ENCODE data around the gene GAB2.
"Not testable (repeated sequence)": the region's sequence is repeated elsewhere in the genome, so short reads cannot be mapped to it uniquely, and the experiment has no call there.

DNA sequence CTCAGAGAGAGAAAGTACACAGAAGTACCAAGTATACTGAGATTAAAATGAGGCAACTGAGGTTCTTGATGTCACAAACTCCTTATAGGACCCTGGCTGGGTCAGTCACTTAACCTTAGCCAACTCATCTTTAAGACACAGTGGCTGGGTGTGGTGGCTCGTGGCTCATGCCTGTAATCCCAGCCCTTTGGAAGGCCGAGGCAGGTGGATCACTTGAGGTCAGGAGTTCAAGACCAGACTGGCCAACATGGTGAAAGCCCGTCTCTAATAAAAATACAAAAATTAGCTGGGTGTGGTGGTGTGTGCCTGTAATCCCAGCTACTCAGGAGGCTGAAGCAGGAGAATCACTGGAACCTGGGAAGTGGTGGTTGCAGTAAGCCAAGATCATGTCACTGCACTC lies 61.9 kb downstream of the GAB2 start:
- TF ChIP-seq, protein P1, sequence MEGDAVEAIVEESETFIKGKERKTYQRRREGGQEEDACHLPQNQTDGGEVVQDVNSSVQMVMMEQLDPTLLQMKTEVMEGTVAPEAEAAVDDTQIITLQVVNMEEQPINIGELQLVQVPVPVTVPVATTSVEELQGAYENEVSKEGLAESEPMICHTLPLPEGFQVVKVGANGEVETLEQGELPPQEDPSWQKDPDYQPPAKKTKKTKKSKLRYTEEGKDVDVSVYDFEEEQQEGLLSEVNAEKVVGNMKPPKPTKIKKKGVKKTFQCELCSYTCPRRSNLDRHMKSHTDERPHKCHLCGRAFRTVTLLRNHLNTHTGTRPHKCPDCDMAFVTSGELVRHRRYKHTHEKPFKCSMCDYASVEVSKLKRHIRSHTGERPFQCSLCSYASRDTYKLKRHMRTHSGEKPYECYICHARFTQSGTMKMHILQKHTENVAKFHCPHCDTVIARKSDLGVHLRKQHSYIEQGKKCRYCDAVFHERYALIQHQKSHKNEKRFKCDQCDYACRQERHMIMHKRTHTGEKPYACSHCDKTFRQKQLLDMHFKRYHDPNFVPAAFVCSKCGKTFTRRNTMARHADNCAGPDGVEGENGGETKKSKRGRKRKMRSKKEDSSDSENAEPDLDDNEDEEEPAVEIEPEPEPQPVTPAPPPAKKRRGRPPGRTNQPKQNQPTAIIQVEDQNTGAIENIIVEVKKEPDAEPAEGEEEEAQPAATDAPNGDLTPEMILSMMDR (conservative IDR thresholded peaks at IDR 0.05; ENCODE audit: low read depth, low read length), result not testable (repeated sequence)
- not testable (repeated sequence) for TF ChIP-seq NFE2L2 (IDR thresholded peaks at IDR 0.05; ENCODE audit: low read depth, low read length)

All from IMR-90 (cell line).